GM21515 (cell line): Measurements from ENCODE around the gene CABP7.

ENCODE experiments used
- ATAC-seq: cut with Tn5 transposase; IDR thresholded peaks from one replicate; pipeline ENCODE4 v1.9.1; 2021; ENCODE audit not compliant: unreplicated experiment

CABP7 gene

DNA sequence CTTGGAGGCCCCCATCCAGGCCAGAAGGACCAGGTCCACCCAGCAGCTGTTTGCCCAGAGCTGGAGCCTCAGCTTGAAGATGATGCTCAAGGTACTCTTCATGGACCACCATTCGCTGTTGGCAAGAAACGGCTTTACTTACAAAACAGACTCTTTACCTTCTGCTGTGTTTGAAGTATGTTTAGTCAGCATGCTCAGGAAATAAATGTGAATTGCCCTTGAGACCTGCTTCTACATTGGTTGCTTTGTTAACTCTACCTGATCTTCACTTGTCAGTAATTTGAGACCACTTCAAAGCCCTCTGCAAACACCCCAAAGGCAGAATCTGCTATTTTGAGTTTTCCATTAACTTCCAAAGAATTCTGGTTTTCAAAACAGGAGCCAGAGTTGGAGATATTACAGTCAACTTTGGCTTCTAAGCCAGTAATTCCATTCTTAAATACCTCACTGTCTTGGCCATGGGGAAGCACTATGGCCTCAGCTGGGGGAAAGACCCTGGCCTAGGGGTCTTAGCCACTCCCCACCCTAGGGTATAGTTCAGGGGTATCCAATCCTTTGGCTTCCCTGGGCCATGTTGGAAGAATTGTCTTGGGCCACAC lies 50.0 kb downstream of the CABP7 start:
- ATAC-seq, result no peak

DNA sequence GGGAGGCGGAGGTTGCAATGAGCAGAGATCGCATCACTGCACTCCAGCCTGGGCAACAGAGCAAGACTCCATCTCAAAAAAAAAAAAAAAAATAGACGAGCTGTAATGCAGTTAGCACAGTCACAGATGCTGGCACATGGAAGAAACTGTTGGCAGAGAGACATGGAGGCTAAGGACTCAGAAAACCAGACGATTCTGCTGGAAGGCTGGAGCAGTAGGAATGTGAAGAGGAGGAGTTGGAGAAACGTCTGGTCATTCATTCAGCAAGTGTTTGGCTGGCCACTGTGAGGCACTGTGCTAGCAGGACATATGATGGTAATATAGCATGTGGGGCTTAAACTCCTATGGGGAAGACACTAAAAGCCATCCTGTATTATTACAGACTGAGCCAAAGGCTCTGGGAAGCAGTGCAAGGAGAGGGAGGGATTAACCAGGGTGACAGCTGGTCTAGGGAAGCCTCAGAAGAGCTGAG lies 52.4 kb downstream of the CABP7 start:
- no peak for ATAC-seq

DNA sequence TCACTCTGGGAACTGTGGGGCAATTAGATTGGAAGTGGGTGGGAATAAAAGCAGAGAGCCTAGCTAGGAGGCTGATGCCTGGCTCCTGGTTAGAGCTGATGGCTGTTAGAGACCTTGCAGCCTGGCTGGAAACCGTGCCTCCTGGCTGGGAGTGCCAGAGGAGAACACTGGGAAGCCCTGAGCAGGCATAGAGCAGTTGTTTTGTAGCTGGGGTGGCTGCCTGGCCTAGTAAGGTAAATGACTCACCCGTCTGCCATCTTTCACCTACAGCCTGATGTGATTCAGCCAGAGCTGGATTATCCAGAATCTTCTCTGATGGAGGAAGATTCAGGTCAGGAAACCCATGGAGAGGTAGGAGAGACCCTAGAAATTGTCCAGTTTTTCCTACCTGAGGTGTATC lies 53.4 kb downstream of the CABP7 start:
- ATAC-seq, result no peak

DNA sequence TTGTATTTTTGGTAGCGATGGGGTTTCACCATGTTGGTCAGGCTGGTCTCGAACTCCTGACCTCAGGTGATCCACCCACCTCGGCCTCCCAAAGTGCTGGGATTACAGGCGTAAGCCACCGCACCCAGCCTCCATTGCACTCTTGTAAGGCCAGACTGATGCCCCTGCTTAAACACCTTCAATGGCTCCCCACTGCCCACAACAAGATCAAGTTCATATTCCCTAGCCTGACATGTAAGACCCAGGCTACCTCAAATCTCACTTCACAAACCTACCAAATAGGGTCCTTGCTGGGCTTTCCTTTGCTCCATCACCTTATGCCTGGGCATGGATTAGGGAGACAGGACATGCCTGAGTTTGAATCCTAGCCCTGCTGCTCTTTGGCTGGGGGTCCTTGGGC lies 60.4 kb downstream of the CABP7 start:
- ATAC-seq, result no peak

DNA sequence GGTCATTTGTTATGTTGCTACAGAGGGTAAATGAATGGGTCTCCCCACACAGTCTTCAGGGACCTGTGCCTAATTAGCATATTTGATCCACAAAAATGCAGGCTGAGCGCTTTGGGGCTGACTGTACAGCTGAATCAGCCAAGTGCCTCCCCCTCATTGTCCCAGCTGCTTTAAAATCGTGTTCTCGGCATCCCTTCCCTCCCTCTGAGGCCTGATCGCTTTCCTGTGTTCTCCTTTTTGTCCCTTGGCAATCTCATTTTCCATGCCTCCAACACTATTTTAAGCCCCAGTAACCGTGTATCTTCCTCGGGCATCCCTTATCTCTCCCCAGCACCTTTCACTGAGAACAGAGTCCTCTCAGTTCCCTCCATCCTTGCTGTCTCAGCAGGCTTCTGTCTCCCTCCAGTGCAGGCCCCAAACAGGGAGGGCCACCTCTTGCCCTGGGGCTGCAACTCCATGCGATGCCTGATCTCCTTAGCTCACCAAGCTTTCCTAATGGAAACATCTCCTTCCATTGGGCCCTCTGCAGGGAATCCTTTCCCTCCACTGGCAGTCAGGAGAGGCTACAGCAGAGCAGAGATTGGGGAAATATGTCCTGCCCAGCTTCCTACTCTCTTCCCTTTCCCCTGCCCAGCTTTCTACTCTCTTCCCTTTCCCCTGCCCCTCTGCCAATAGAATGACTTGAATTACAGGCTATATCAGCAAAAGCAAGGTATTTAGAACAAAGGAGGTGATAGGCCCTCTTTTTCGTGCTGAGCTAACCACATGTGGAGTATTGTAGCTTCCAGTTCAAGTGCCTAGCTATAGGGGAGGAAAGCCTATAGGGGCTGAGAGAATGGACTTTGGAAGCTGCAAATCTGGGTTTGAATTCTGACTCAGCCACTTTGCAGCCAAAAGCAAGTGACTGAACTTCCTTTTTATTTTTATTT lies 61.2 kb downstream of the CABP7 start:
- no peak for ATAC-seq
